ENCODE measurements around the gene CDH24.

Gene CDH24

DNA sequence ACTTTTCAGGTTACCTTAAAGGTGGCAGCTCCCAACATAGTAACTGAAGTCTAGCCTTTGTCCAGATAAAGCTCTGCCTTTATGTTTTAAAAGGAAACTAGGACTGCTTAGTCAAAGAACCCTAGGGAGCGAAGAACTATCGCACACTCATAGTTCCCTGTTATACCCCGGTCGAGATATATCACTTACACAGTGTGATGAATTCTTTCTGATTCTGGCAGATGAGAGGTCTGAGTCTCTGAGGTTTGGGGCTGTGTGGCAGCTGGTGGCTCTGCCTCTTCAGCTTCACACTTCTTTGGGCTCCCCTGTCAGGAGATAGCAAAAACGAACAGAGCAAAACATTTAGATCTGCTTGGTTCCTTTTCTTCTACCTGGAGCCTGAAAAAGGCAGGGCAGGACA lies 20.6 kb upstream of the CDH24 start:
- no peak overlapping the region for H3K4me3 Mint-ChIP-seq
- no peaks in the 10 kb centered on the region for H3K9me3 Mint-ChIP-seq
- peaks cover 1% of the 10 kb centered on the region for H3K4me1 Mint-ChIP-seq (ENCODE audit: low read depth)
- H3K27me3 Mint-ChIP-seq (ENCODE audit: low read depth) = no peaks in the 10 kb centered on the region
- H3K36me3 Mint-ChIP-seq (ENCODE audit: low read depth) = peaks cover 65% of the 10 kb centered on the region
- no peak overlapping the region for H3K27ac Mint-ChIP-seq
- DNase-seq (ENCODE audit: low spot score) = no peak

DNA sequence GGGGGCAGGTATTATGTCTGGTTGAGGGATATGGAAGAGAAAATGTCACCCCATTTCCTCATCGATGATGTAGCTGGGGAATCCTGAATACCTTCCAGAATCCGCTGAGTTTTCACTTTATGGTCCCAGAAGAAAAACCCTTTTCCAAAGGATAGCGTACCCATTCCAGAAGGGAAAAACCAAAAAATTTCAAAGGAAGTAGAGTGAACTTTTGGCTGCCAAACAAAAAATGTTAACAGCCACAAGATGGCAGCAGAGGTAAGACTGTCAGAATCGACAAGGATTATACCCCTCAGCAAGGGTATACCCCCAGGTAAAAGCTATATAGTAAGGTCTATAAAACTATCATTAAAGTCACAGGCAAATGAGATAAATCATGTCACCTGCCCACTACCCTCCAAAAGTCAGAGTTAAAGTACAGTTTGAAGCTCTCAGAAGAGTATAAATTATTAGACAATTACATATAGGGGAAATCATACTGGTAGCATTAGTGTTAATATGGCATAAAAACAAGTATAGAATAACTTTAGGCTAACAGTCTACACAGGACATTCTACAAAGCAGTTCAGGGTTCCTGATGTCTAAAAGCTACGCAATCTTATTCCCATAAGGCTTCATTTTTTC lies 19.6 kb upstream of the CDH24 start:
- H3K4me3 Mint-ChIP-seq = no peak overlapping the region
- no peak overlapping the region for H3K27ac Mint-ChIP-seq
- H3K27me3 Mint-ChIP-seq (ENCODE audit: low read depth) = no peaks in the 10 kb centered on the region
- no peak for DNase-seq (ENCODE audit: low spot score)
- peaks cover 8% of the 10 kb centered on the region for H3K4me1 Mint-ChIP-seq (ENCODE audit: low read depth)
- H3K36me3 Mint-ChIP-seq (ENCODE audit: low read depth) = peaks cover 69% of the 10 kb centered on the region
- no peaks in the 10 kb centered on the region for H3K9me3 Mint-ChIP-seq

DNA sequence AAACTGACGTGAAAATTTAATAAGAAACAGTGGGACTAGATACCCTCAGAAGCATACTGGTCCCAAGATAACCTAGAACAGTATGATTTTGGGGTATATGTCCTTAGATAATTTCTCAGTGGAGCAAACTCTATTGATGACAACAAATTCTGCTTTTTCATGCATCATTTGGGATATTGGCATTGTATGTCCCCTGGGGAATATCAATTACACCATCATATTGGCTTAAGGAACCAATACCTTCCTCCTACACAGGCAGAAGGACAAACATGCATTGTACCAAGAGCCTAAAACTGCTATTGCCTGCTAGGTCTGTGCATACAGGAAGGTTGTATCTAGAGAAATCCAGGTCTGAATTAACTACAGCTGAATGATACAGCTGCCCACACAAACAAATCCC lies 17.6 kb upstream of the CDH24 start:
- peaks cover 64% of the 10 kb centered on the region for H3K36me3 Mint-ChIP-seq (ENCODE audit: low read depth)
- peaks cover 23% of the 10 kb centered on the region for H3K4me1 Mint-ChIP-seq (ENCODE audit: low read depth)
- H3K9me3 Mint-ChIP-seq = no peaks in the 10 kb centered on the region
- no peak for DNase-seq (ENCODE audit: low spot score)
- H3K27ac Mint-ChIP-seq = no peak overlapping the region
- H3K4me3 Mint-ChIP-seq = no peak overlapping the region
- H3K27me3 Mint-ChIP-seq (ENCODE audit: low read depth) = no peaks in the 10 kb centered on the region

DNA sequence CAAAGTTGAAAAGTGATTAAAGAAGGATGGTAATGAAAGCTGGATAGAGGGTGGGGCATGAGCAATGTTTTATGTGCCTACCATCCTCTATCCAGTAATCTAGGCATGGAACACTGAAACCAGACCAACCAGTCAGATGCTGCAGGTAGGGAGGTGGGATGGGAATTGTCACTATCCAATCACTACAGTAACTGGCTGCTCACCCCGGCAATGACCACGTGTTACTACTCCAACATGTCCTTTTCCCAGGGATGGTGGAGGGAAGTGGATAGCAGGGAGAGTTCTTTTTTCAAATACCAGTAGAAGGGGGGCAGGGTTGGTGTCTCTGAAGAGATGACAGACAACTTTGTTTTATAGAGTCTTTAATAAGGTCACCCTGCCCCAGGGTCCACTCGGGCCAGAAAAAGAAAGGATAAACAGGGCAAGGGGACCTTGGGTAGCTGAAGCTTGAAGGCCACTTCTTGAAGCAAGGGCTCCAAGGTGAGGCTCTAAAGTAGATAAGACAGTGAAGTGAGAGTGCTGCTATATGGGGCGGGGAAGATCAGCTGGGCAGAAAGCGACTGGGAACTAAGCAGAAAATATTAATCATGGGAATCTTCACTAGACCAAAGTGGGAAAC lies 14.7 kb upstream of the CDH24 start:
- Mint-ChIP-seq H3K36me3 (ENCODE audit: low read depth) (peaks cover 54% of the 10 kb centered on the region), H3K4me1 (ENCODE audit: low read depth) (peaks cover 30% of the 10 kb centered on the region), H3K4me3 (peak overlapping the region; percentile 93), H3K27me3 (ENCODE audit: low read depth) (no peaks in the 10 kb centered on the region), H3K27ac (peak overlapping the region; percentile 89), H3K9me3 (no peaks in the 10 kb centered on the region)
- no peak for DNase-seq (ENCODE audit: low spot score)

DNA sequence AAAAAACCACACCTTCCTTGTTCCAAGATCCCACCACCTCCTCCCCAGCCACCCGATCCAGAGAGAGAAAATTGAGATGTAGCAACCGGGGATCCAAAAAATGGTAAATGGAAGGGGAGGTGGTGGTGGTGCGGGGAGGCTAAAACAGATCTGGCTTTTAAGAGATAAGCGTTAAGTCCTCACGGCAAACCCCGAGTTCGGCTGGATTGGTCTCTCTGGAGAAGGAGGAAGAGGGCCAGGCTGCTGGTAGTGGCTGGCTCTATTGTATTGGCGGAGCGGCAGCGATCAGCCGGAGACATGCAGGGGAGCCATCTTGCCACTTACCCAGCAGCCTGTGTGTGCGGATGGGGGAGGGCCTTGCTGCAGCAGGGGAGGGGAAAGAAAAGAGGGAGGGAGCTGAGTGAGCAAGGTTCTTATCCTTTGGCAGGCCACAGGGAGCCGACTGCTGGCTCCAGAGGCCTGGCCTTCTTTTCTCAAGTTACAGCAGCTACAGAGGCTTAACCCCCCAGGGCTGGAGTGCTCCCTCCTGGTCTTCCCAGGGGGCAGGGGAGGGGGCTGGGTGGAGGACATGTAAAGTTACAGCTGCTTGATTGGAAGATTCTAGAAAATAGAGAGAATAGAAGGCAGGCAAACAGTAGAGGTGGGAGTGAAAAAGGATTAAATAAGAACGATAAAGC lies 14.1 kb upstream of the CDH24 start:
- no peaks in the 10 kb centered on the region for H3K27me3 Mint-ChIP-seq (ENCODE audit: low read depth)
- peaks cover 30% of the 10 kb centered on the region for H3K4me1 Mint-ChIP-seq (ENCODE audit: low read depth)
- H3K4me3 Mint-ChIP-seq = peak overlapping the region; percentile 93
- H3K36me3 Mint-ChIP-seq (ENCODE audit: low read depth) = peaks cover 56% of the 10 kb centered on the region
- no peaks in the 10 kb centered on the region for H3K9me3 Mint-ChIP-seq
- peak; percentile 76 for DNase-seq (ENCODE audit: low spot score)
- peak overlapping the region; percentile 89 for H3K27ac Mint-ChIP-seq

DNA sequence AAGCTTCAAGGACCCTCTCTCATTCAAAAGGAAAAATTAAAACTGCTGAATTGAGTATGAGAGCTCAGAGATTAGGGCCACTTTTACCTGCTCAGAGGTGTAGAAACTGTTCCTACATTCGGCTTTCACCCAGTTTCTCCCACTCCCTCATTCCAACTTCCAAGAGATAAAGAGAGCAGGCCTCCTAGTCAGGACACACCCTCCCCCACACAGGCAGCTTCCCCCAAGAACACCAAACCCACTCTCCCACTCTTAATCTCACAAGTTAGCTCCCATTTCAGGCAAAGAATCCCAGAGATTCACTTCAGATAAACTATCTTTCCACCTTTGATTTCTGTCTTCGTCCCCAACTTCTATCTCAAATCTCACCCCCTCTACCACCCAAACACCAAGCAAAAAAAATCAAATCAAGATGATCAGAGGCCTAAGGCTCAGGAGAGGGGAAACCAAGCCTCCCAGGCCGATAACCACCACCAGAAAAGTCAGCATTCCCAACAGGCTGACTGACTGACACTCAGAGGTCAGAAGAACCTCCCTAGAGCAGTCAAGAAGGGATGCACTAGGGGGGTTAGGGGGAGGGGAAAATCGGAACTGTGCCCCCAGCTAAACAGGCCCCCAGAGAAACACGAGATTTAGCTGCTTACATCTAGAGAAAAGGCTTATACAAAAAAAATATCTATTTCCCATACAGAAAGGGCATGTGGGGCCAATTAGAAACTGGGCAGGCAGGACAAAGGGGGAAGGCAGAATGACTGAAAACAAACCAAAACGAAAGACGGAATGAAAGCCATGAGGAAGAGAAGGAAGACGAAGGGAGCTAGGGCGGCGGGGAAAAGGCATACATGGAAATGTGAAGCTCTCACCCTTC lies 13.2 kb upstream of the CDH24 start:
- Mint-ChIP-seq H3K36me3 (ENCODE audit: low read depth) (peaks cover 59% of the 10 kb centered on the region), H3K27ac (peak overlapping the region; percentile 89), H3K27me3 (ENCODE audit: low read depth) (no peaks in the 10 kb centered on the region), H3K4me3 (peak overlapping the region; percentile 93), H3K9me3 (no peaks in the 10 kb centered on the region), H3K4me1 (ENCODE audit: low read depth) (peaks cover 30% of the 10 kb centered on the region)
- no peak for DNase-seq (ENCODE audit: low spot score)

DNA sequence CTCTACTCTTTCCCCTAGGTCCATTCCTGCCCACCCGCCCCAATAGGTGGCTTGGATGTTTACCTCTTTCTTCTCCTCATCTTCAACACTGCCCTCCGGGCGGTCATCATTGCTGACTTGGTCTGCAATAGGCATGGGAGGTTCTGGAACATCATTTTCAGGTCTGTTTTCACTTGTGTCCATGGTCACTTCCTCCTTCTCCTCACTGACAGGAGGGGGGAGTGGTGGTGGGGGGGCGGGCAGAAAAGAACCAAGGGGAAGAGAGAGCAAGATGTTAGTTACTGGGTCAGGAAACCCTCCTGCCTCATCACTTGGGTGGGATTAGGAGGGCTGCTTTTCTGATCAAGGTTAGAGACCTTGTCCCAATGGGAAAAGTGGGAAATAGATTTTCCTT lies 12.1 kb upstream of the CDH24 start:
- H3K27ac Mint-ChIP-seq = no peak overlapping the region

DNA sequence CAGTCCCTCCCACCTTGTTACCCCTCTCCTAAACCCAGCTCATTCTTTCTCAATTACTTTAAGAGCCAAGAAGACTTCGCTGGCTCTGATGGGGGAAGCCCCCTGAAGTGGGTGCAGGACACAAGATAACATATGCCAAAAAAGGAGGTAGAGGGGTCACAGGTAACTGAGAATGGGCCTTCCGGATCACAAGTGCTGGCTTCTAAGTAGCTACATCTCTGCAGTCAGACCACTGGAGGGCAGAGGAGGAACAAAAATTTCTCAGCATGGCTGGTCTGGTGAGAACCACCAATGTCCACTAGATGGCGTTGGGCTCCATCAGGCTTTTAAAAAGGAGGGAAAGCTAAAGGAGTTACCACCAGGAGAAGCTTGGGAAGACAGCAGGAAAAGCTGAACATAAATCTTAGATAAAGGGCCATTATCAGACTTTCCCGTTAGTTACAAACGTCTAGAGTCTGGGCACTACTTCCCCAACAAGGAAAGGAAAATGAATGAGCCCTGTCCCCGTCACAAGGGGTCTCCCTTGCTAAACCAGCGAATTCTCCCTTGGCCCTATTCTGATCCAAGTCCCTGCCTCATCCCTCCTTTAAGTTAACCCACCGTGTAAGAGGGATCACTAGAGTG lies 11.6 kb upstream of the CDH24 start:
- Mint-ChIP-seq H3K4me1 (ENCODE audit: low read depth) (peaks cover 29% of the 10 kb centered on the region), H3K27ac (peak overlapping the region; percentile 45), H3K27me3 (ENCODE audit: low read depth) (no peaks in the 10 kb centered on the region), H3K9me3 (no peaks in the 10 kb centered on the region), H3K4me3 (peak overlapping the region; percentile 48), H3K36me3 (ENCODE audit: low read depth) (peaks cover 59% of the 10 kb centered on the region)
- peak; percentile 69 for DNase-seq (ENCODE audit: low spot score)

More for the DNA sequence above, 12.1 kb upstream of the CDH24 start:
- Mint-ChIP-seq H3K27me3 (ENCODE audit: low read depth) (no peaks in the 10 kb centered on the region), H3K9me3 (no peaks in the 10 kb centered on the region), H3K4me3 (no peak overlapping the region), H3K36me3 (ENCODE audit: low read depth) (peaks cover 55% of the 10 kb centered on the region), H3K4me1 (ENCODE audit: low read depth) (peaks cover 29% of the 10 kb centered on the region)
- DNase-seq (ENCODE audit: low spot score) = no peak

DNA sequence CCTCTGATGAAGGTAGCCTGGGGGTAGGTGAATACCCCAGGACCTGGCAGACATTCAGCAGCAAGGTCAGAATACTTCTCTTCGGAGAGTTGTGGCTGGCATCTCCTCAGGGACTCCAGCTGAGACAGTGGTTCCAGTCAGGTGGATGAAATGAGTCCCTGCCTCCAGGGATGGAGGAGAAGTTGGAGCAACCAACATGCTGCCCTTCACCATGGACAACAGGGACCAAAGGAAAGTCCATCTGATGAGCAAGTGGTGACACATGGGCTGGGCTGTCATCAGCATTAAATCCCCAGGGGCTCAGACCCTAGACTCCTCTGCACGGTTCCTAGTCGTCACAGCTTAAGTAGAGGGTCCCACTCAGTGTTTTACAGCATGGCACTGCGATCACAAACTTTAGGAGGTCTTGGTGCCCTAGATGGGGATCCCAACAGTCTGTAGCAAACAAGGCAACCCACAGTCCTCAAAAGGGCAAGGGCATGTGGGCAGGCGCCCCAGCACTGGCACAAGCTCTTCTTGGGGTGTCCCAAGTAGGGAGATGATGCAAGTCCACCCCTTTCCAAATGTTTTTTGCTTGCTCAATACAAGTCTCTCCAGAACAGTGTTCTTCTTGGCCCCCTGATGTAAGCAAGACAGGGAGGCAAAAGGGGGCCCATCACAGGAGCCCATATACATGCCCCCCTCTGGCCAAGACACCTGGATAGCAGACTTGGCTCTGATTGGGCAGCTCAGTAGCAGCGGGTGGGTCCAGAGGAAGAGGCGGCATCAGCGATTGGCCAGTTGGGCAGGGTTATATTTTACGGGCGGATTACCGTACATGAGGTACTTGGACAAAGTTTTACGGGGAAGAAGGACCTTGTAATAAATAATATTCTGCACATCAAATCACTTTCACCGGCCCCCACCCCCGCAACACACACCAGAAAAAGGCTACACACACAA lies 10.8 kb upstream of the CDH24 start:
- H3K36me3 Mint-ChIP-seq (ENCODE audit: low read depth) = peaks cover 66% of the 10 kb centered on the region
- H3K27me3 Mint-ChIP-seq (ENCODE audit: low read depth) = no peaks in the 10 kb centered on the region
- H3K27ac Mint-ChIP-seq = no peak overlapping the region
- DNase-seq (ENCODE audit: low spot score) = no peak
- H3K4me1 Mint-ChIP-seq (ENCODE audit: low read depth) = peaks cover 29% of the 10 kb centered on the region
- H3K4me3 Mint-ChIP-seq = no peak overlapping the region
- no peaks in the 10 kb centered on the region for H3K9me3 Mint-ChIP-seq

DNA sequence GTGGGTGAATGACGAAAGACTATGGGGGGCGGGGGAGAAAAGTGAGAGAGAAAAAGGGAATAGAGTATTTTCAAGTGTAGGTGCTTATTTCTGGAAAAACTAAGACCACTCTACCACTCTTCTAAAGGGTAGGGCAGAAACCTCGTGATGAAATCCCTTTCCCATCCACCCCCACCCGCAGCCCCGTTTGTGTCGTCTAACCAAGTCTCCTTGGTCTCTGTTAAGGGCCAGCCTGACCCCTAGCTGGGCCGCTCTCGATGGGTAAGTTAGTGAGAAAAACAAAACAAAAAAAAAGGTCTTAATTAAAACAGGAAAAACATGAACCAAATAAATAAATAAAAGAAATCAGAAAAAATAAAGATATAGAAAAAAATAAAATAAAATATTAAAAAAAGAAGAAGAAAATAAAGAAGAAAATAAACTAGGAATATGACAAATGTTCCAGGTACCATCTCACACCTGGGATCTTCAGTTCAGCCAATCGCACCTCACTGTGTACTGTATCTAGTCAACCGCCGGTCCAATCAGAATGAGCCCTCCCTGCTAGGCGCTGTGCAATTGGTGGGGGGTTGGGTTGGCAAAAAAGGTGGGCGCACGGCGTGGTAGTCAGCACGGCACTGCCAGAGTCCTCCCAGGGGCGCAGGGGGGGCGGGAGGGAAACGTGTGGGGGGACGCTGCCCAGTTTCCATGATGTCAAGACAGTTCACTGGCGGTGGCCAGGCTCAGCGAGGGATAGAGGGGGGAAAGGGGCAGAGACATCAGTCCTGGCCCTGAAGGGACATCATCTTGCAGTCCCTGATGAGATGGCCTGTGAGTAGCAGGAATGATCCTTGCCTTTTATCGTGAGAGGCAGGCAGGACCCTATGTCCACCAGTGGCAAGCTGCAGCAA lies 9.8 kb upstream of the CDH24 start:
- H3K27ac Mint-ChIP-seq = no peak overlapping the region
- DNase-seq (ENCODE audit: low spot score) = no peak
- no peaks in the 10 kb centered on the region for H3K27me3 Mint-ChIP-seq (ENCODE audit: low read depth)
- peaks cover 70% of the 10 kb centered on the region for H3K36me3 Mint-ChIP-seq (ENCODE audit: low read depth)
- no peak overlapping the region for H3K4me3 Mint-ChIP-seq
- H3K4me1 Mint-ChIP-seq (ENCODE audit: low read depth) = peaks cover 22% of the 10 kb centered on the region
- H3K9me3 Mint-ChIP-seq = no peaks in the 10 kb centered on the region

DNA sequence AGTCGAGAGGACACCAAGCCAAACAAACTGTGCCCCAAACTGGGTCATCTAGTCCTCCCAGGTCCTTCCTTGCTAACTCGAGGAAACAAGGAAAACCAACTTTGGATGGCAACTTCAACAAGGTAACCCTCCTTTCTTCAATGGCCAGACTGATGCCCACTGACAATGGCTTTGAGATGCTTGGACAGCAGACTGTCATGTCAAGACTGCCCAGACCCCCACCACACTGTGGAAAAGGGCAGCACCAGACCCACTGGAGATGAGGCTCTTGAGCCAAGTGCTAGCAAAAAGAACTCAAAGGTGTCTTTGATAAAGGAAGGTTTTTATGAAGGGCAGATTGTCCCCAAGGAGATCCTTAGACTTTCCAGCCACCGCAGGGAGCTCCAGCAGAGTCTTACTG lies 9.0 kb upstream of the CDH24 start:
- peaks cover 17% of the 10 kb centered on the region for H3K4me1 Mint-ChIP-seq (ENCODE audit: low read depth)
- H3K27ac Mint-ChIP-seq = no peak overlapping the region
- H3K9me3 Mint-ChIP-seq = no peaks in the 10 kb centered on the region
- no peak for DNase-seq (ENCODE audit: low spot score)
- H3K27me3 Mint-ChIP-seq (ENCODE audit: low read depth) = no peaks in the 10 kb centered on the region
- peaks cover 71% of the 10 kb centered on the region for H3K36me3 Mint-ChIP-seq (ENCODE audit: low read depth)
- H3K4me3 Mint-ChIP-seq = no peak overlapping the region

DNA sequence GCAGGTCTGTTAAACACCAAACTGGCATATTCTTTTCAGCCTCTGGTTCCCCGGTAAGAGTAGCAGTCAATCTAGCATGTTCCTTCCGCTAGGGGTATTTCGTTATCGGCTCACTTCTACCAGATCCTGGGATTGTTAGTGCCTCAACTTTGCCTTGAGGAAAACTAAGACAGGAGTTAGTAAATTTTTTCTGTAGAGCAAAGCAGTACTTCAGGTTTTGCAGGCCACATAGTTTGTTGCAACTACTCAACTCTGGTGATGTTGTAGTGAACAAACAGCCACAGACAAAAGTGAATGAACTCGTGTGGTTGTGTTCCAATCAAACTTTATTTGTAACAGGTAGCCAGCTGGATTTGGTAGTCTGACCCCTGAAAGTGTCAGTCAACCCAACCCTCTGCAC lies 6.3 kb upstream of the CDH24 start:
- Mint-ChIP-seq H3K4me1 (ENCODE audit: low read depth) (peaks cover under 1% of the 10 kb centered on the region), H3K27me3 (ENCODE audit: low read depth) (no peaks in the 10 kb centered on the region), H3K36me3 (ENCODE audit: low read depth) (peaks cover 71% of the 10 kb centered on the region), H3K27ac (no peak overlapping the region), H3K9me3 (no peaks in the 10 kb centered on the region), H3K4me3 (no peak overlapping the region)
- no peak for DNase-seq (ENCODE audit: low spot score)
